HepG2 (cell line): ENCODE measurements around the gene CNTD1. TPM values are rescaled to one million over a fixed set of nuclear protein-coding genes. Genes with fewer than 3 reads are reported as not detected.
A peak's percentile ranks its signal among the peaks of the same experiment; 100 is the strongest.

ENCODE experiments used
- ARNT ChIP-seq: fragments of 450-650 bp; IDR thresholded peaks from 2 replicates; pipeline ENCODE4 v1.6.1; 2017
- BRD4 ChIP-seq: sonication (generic); formaldehyde crosslinking; IDR thresholded peaks from 2 replicates; pipeline ENCODE4 v1.4.0; 2020; ENCODE audit warnings: missing genetic modification reagents
- LCORL ChIP-seq, 2 experiments: fragments of 450-650 bp in 1 of 2; sonication (generic) in 1 of 2; formaldehyde crosslinking in 1 of 2; IDR thresholded peaks; 2 replicates each; pipeline versions ENCODE4 v1.5.0 to v1.6.1; 2017 to 2020; ENCODE audit warnings: antibody characterized with exemption in 1 of 2, missing genetic modification reagents in 1 of 2
- MAFF ChIP-seq: IDR thresholded peaks from 2 replicates; pipeline ENCODE4 v1.6.1; 2011; ENCODE audit warnings: low read depth, low read length, improper control_type of control experiment
- NFE2L2 ChIP-seq: fragments of 150-350 bp; IDR thresholded peaks from 2 replicates; pipeline ENCODE4 v1.6.1; 2014; ENCODE audit warnings: low read length
- TBP ChIP-seq: sonication (generic); formaldehyde crosslinking; IDR thresholded peaks from 2 replicates; pipeline ENCODE4 v1.5.0; 2020; ENCODE audit warnings: missing genetic modification reagents
- ZNF205 ChIP-seq: IDR thresholded peaks from 2 replicates; pipeline ENCODE4 v1.6.1; 2018; ENCODE audit warnings: missing biosample characterization, missing genetic modification reagents
- ZNF567 ChIP-seq: sonication (generic); formaldehyde crosslinking; IDR thresholded peaks from 2 replicates; pipeline ENCODE4 v1.8.1; 2023; ENCODE audit warnings: mild to moderate bottlenecking, missing genetic modification reagents, borderline replicate concordance
- ZNF709 ChIP-seq: sonication (generic); formaldehyde crosslinking; IDR thresholded peaks from 2 replicates; pipeline ENCODE4 v1.5.0; 2020; ENCODE audit warnings: mild to moderate bottlenecking, missing genetic modification reagents
- polyA plus RNA-seq, 8 experiments: library from polyadenylated mRNA; depleted of rRNA in 3 of 8; stranded (reverse) in 7 of 8; unstranded in 1 of 8; fragments of >200 nt; fragmentation: Illumina TruSeq in 4 of 8; extraction: Trizol in 4 of 8; gene quantifications; 2 replicates each; pipeline versions ENCODE4 v1.2.1 to v1.2.3, GENCODE V29; 2011 to 2016; ENCODE audit warnings: low read depth in 4 of 8, missing spikeins in 1 of 8, mixed read lengths in 1 of 8; ENCODE audit not compliant: insufficient read depth in 1 of 8
- total RNA-seq, 5 experiments: library from RNA; depleted of rRNA; stranded (reverse); fragments of >200 nt; fragmentation: Illumina TruSeq; extraction: Trizol; gene quantifications; 2 replicates each; pipeline ENCODE4 v1.2.3, GENCODE V29; 2016; ENCODE audit warnings: low read depth in 1 of 5
- TF ChIP-seq, protein P1 (sequence below): sonication (generic); formaldehyde crosslinking; IDR thresholded peaks from 2 replicates; pipeline ENCODE4 v1.5.0; 2020; ENCODE audit warnings: mild to moderate bottlenecking, missing genetic modification reagents, borderline replicate concordance
- TF ChIP-seq, protein P2 (sequence below): IDR thresholded peaks from 2 replicates; pipeline ENCODE4 v1.6.1; 2016; ENCODE audit warnings: mild to moderate bottlenecking, missing biosample characterization, missing genetic modification reagents
- TF ChIP-seq, protein P3 (sequence below): IDR thresholded peaks from 2 replicates; pipeline ENCODE4 v1.6.1; 2016; ENCODE audit warnings: missing biosample characterization, missing genetic modification reagents, low read depth
- TF ChIP-seq, protein P4 (sequence below): sonication (generic); formaldehyde crosslinking; IDR thresholded peaks from 2 replicates; pipeline ENCODE4 v1.5.1; 2020; ENCODE audit warnings: missing genetic modification reagents, mild to moderate bottlenecking, borderline replicate concordance
- TF ChIP-seq, protein P5 (sequence below): sonication (generic); formaldehyde crosslinking; IDR thresholded peaks from 2 replicates; pipeline ENCODE4 v1.5.0; 2020; ENCODE audit warnings: mild to moderate bottlenecking, missing genetic modification reagents
- TF ChIP-seq, protein P6 (sequence below): sonication (generic); formaldehyde crosslinking; IDR thresholded peaks from 2 replicates; pipeline ENCODE4 v1.4.0; 2020; ENCODE audit warnings: low read depth, mild to moderate bottlenecking, missing genetic modification reagents
- TF ChIP-seq, protein P7 (sequence below): sonication (generic); formaldehyde crosslinking; IDR thresholded peaks from 2 replicates; pipeline ENCODE4 v1.5.0; 2020; ENCODE audit warnings: missing genetic modification reagents

CNTD1 gene
- total and polyA plus RNA-seq, 2 of the 13 experiments (the other 11 are each of a cell fraction or from before 2014, with no cell fraction given) = 0.11 to 0.15 TPM

DNA sequence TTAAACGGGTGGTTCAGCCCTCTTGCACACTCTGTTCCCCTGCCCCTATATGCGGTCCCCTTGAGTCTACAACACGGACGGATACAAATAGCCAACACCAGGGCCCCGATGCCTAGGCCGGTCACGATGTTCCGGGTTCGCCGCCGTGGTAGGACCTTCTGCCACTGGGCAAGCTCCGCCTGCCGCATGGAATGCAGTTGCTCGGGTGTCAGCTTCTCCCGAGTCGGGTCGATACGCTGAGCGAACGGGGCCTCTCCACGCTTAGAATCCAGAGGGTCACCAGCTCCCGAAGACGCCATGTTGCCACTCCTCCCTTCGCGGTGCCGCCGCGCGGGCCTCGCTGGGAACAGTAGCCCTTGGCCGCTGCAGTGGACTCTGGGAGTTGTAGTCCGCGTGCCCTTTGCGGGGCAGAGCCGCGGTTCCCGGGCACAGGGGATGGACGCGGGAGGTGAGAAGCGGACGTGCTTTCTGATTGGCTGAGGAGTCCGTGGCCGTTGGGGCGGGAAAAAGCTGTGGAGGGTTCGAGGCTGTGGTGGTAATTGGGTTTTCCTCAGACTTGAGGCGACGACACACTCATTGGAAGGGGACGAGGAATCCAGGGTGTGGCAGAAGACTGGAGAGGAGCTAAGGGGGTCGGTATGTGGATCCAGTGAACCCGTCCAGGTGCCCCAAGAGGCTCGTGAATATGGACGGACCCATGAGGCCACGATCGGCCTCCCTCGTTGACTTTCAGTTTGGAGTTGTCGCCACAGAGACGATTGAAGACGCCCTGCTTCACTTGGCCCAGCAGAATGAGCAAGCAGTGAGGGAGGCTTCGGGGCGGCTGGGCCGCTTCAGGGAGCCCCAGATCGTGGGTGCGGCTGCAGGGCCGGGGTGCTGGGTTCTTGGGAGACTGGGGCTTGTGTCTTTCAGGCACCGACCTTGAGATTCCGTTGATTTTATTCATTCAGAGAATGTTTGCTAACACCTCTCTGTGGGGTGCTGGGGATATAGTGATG, at the start of gene CNTD1, which contains the start of gene COA3 (continued):
- TF ChIP-seq, protein P1, sequence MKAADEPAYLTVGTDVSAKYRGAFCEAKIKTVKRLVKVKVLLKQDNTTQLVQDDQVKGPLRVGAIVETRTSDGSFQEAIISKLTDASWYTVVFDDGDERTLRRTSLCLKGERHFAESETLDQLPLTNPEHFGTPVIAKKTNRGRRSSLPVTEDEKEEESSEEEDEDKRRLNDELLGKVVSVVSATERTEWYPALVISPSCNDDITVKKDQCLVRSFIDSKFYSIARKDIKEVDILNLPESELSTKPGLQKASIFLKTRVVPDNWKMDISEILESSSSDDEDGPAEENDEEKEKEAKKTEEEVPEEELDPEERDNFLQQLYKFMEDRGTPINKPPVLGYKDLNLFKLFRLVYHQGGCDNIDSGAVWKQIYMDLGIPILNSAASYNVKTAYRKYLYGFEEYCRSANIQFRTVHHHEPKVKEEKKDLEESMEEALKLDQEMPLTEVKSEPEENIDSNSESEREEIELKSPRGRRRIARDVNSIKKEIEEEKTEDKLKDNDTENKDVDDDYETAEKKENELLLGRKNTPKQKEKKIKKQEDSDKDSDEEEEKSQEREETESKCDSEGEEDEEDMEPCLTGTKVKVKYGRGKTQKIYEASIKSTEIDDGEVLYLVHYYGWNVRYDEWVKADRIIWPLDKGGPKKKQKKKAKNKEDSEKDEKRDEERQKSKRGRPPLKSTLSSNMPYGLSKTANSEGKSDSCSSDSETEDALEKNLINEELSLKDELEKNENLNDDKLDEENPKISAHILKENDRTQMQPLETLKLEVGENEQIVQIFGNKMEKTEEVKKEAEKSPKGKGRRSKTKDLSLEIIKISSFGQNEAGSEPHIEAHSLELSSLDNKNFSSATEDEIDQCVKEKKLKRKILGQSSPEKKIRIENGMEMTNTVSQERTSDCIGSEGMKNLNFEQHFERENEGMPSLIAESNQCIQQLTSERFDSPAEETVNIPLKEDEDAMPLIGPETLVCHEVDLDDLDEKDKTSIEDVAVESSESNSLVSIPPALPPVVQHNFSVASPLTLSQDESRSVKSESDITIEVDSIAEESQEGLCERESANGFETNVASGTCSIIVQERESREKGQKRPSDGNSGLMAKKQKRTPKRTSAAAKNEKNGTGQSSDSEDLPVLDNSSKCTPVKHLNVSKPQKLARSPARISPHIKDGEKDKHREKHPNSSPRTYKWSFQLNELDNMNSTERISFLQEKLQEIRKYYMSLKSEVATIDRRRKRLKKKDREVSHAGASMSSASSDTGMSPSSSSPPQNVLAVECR (CRISPR knock-in tag) = peak; percentile 94
- TF ChIP-seq, protein P2, sequence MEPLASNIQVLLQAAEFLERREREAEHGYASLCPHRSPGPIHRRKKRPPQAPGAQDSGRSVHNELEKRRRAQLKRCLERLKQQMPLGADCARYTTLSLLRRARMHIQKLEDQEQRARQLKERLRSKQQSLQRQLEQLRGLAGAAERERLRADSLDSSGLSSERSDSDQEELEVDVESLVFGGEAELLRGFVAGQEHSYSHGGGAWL (CRISPR knock-in tag) = peak; percentile 85
- TF ChIP-seq, protein P3, sequence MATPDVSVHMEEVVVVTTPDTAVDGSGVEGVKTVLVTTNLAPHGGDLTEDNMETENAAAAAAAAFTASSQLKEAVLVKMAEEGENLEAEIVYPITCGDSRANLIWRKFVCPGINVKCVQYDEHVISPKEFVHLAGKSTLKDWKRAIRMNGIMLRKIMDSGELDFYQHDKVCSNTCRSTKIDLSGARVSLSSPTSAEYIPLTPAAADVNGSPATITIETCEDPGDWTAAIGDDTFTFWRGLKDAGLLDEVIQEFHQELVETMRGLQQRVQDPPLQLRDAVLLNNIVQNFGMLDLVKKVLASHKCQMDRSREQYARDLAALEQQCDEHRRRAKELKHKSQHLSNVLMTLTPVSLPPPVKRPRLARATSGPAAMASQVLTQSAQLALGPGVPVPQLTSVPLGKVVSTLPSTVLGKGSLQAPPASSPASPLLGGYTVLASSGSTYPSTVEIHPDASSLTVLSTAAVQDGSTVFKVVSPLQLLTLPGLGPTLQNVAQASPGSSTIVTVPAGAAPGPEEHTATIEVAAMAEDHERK = peak; percentile 91
- TF ChIP-seq ZNF567 (CRISPR knock-in tag) = peak; percentile 99
- TF ChIP-seq MAFF = no peak
- TF ChIP-seq, protein P4, sequence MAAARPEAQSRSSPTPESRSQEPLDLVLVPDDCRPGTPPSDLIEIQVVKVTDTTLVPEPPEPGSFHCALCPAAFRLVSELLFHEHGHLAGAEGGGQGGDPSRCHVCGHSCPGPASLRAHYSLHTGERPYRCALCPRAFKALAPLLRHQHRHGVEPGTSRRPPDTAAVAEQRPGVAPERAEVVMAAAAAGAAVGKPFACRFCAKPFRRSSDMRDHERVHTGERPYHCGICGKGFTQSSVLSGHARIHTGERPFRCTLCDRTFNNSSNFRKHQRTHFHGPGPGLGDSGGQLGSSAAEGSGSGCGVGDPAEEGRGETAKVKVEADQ (CRISPR knock-in tag) = peak; percentile 95; the same call in 1 of the 2 replicates
- no peak for TF ChIP-seq ARNT
- no peak for TF ChIP-seq NFE2L2
- peak; percentile 82; the same call in 1 of the 2 replicates for TF ChIP-seq ZNF709 (CRISPR knock-in tag)
- no peak for TF ChIP-seq LCORL (IDR thresholded peaks at IDR 0.05)
- peak; percentile 81 for TF ChIP-seq LCORL (CRISPR knock-in tag; IDR thresholded peaks at IDR 0.05)
- no peak for TF ChIP-seq TBP (CRISPR knock-in tag)
- peak; percentile 85 for TF ChIP-seq ZNF205
- TF ChIP-seq, protein P5, sequence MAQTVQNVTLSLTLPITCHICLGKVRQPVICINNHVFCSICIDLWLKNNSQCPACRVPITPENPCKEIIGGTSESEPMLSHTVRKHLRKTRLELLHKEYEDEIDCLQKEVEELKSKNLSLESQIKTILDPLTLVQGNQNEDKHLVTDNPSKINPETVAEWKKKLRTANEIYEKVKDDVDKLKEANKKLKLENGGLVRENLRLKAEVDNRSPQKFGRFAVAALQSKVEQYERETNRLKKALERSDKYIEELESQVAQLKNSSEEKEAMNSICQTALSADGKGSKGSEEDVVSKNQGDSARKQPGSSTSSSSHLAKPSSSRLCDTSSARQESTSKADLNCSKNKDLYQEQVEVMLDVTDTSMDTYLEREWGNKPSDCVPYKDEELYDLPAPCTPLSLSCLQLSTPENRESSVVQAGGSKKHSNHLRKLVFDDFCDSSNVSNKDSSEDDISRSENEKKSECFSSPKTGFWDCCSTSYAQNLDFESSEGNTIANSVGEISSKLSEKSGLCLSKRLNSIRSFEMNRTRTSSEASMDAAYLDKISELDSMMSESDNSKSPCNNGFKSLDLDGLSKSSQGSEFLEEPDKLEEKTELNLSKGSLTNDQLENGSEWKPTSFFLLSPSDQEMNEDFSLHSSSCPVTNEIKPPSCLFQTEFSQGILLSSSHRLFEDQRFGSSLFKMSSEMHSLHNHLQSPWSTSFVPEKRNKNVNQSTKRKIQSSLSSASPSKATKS = 0 out of 2 replicates have a peak, but pooled peaks have one; percentile 93
- TF ChIP-seq, protein P6, sequence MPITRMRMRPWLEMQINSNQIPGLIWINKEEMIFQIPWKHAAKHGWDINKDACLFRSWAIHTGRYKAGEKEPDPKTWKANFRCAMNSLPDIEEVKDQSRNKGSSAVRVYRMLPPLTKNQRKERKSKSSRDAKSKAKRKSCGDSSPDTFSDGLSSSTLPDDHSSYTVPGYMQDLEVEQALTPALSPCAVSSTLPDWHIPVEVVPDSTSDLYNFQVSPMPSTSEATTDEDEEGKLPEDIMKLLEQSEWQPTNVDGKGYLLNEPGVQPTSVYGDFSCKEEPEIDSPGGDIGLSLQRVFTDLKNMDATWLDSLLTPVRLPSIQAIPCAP (CRISPR knock-in tag) = no peak
- TF ChIP-seq, protein P7, sequence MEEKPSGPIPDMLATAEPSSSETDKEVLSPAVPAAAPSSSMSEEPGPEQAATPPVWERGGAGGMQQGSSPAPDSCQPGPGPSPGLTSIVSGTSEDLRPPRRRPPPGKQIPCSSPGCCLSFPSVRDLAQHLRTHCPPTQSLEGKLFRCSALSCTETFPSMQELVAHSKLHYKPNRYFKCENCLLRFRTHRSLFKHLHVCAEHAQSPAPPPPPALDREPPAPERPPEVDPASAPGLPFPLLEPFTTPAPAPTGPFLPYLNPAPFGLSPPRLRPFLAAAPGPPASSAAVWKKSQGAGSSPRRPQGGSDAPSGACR = no peak; the same call in 1 of the 2 replicates
- peak; percentile 95 for TF ChIP-seq BRD4 (CRISPR knock-in tag)
